HepG2 (cell line): ENCODE results near the gene ACOT2. TPM values are rescaled to one million over a fixed set of nuclear protein-coding genes. Genes with fewer than 3 reads are reported as not detected.

Experiments
- ATAC-seq: fragments of 200-7000 bp; cut with Tn5 transposase; 3 replicates; pipeline ENCODE4 v1.9.1; 2020; ENCODE audit warnings: mild to moderate bottlenecking, moderate library complexity
- BruUV-seq: library from RNA; stranded (reverse); fragments of 400-500 nt; replicated peaks from 2 replicates; lab custom pipeline; 2021; lab: Mats Ljungman, UMichigan
- CTCF ChIA-PET: fragments of 300-600 bp; formaldehyde crosslinking; extraction: SDS; loops from one replicate; lab custom pipeline; 2021; ENCODE audit warnings: low total read pairs, inconsistent platforms, low intra/inter-chr PET ratio; lab: Yijun Ruan, JAX
- POLR2A ChIA-PET: fragments of 350-600 bp; sonication (Branson Sonifier 250); formaldehyde crosslinking; loops from one replicate; lab custom pipeline; 2020; ENCODE audit warnings: antibody characterized with exemption, inconsistent platforms; lab: Yijun Ruan, JAX
- DNase-seq: peaks from one replicate; pipeline ENCODE4 v3.0.0-alpha.2; 2015; ENCODE audit warnings: low spot score
- FAIRE-seq: peaks from 3 replicates; lab custom pipeline; 2011; peaks lifted over from hg19 to GRCh38; lab: Jason Lieb, UNC
- H2AFZ ChIP-seq: one replicate; pipeline ENCODE4 v1.6.1; 2011; ENCODE audit warnings: low read length, inconsistent platforms
- H3K27ac ChIP-seq: fragments of 300-600 bp; 3 replicates; pipeline ENCODE4 v1.8.0; 2011; ENCODE audit warnings: mixed run types, mild to moderate bottlenecking, mixed read lengths, low read length, inconsistent platforms; ENCODE audit not compliant: insufficient read depth; ENCODE audit errors: extremely low read length
- H3K27me3 ChIP-seq, 2 experiments: fragments of 200-600 bp in 1 of 2; 2 replicates in 1 of 2; 3 replicates in 1 of 2; pipeline versions ENCODE4 v1.6.0 to v1.8.0; 2011; ENCODE audit warnings: low read length in 2 of 2, mild to moderate bottlenecking in 2 of 2, moderate library complexity in 2 of 2, inconsistent platforms in 1 of 2; ENCODE audit not compliant: insufficient read depth in 2 of 2, control insufficient read depth in 1 of 2
- H3K36me3 ChIP-seq, 2 experiments: fragments of 200-600 bp in 1 of 2; replicated peaks in 1 of 2; 2 replicates in 1 of 2; 3 replicates in 1 of 2; pipeline versions ENCODE4 v1.5.1 to v1.8.0; 2011; ENCODE audit warnings: low read length in 2 of 2, inconsistent platforms in 1 of 2; ENCODE audit not compliant: insufficient read depth in 2 of 2, control insufficient read depth in 1 of 2
- H3K4me1 ChIP-seq: 2 replicates; pipeline ENCODE4 v1.5.1; 2012; ENCODE audit warnings: low read length, inconsistent platforms; ENCODE audit not compliant: insufficient read depth
- H3K4me2 ChIP-seq: 2 replicates; pipeline ENCODE4 v1.6.0; 2011; ENCODE audit warnings: low read depth, low read length, inconsistent platforms
- H3K4me3 ChIP-seq, 3 experiments: fragments of 200-600 bp in 1 of 3; sonication (generic), shearing (Covaris generic) in 1 of 3; replicated peaks in 1 of 3; 2 replicates each; pipeline ENCODE4 v1.5.1; 2011 to 2016; ENCODE audit warnings: low read length in 3 of 3, inconsistent platforms in 2 of 3, low read depth in 2 of 3, mild to moderate bottlenecking in 2 of 3, control low read depth in 1 of 3, mixed read lengths in 1 of 3; ENCODE audit not compliant: insufficient read depth in 1 of 3
- H3K79me2 ChIP-seq: one replicate; pipeline ENCODE4 v1.6.1; 2011; ENCODE audit warnings: low read length, inconsistent platforms; ENCODE audit not compliant: insufficient read depth
- H3K9ac ChIP-seq: 2 replicates; pipeline ENCODE4 v1.6.0; 2011; ENCODE audit warnings: mild to moderate bottlenecking, low read depth, low read length, inconsistent platforms; ENCODE audit not compliant: insufficient read depth
- H3K9me3 ChIP-seq: 2 replicates; pipeline ENCODE4 v1.5.1; 2012; ENCODE audit warnings: mild to moderate bottlenecking, low read length
- H4K20me1 ChIP-seq: 2 replicates; pipeline ENCODE4 v1.6.0; 2011; ENCODE audit warnings: inconsistent platforms, mild to moderate bottlenecking, low read length, moderate library complexity; ENCODE audit not compliant: insufficient read depth
- ESRRA ChIP-seq: sonication (generic); formaldehyde crosslinking; IDR thresholded peaks from 2 replicates; pipeline ENCODE4 v1.5.1; 2020; ENCODE audit warnings: mild to moderate bottlenecking, low read depth, missing genetic modification reagents
- MTERF4 ChIP-seq: sonication (generic); formaldehyde crosslinking; IDR thresholded peaks from 2 replicates; pipeline ENCODE4 v1.8.0; 2023; ENCODE audit warnings: mild to moderate bottlenecking, missing genetic modification reagents
- ZFP36 ChIP-seq: fragments of 150-350 bp; IDR thresholded peaks from 2 replicates; pipeline ENCODE4 v1.6.1; 2018; ENCODE audit warnings: borderline replicate concordance, low read length, low read depth; ENCODE audit not compliant: partially characterized antibody
- ZMAT3 ChIP-seq: sonication (generic); formaldehyde crosslinking; conservative IDR thresholded peaks from 2 replicates; pipeline ENCODE4 v1.7.0; 2021; ENCODE audit warnings: missing genetic modification reagents
- ZNF276 ChIP-seq: sonication (generic); formaldehyde crosslinking; IDR thresholded peaks from 2 replicates; pipeline ENCODE4 v1.4.0; 2020; ENCODE audit warnings: mild to moderate bottlenecking, low read depth, missing genetic modification reagents
- ZNF580 ChIP-seq: IDR thresholded peaks from 2 replicates; pipeline ENCODE4 v1.6.1; 2016; ENCODE audit warnings: low read depth, borderline replicate concordance
- WGBS: methylation state at CpG from one replicate; pipeline ENCODE4 v1.1.6; 2017; ENCODE audit warnings: low lambda C conversion rate; 5-methylcytosine and 5-hydroxymethylcytosine counted together
- in situ Hi-C: cut with HindIII; loops from 2 replicates; pipeline ENCODE4 v1.10.0; 2017; ENCODE audit warnings: low pct_unique_long_range_greater_than_20kb; ENCODE audit not compliant: extremely low pct_ligation_motif_present
- intact Hi-C: fragments of 100-400 bp; cut with micrococcal nuclease; formaldehyde crosslinking; loops from one replicate; pipeline ENCODE4 v1.10.0; 2022; ENCODE audit not compliant: unreplicated experiment
- polyA plus RNA-seq, 8 experiments: library from polyadenylated mRNA; depleted of rRNA in 3 of 8; stranded (reverse) in 7 of 8; unstranded in 1 of 8; fragments of >200 nt; fragmentation: Illumina TruSeq in 4 of 8; extraction: Trizol in 4 of 8; gene quantifications; 2 replicates each; pipeline versions ENCODE4 v1.2.1 to v1.2.3, GENCODE V29; 2011 to 2016; ENCODE audit warnings: low read depth in 4 of 8, missing spikeins in 1 of 8, mixed read lengths in 1 of 8; ENCODE audit not compliant: insufficient read depth in 1 of 8
- total RNA-seq, 5 experiments: library from RNA; depleted of rRNA; stranded (reverse); fragments of >200 nt; fragmentation: Illumina TruSeq; extraction: Trizol; gene quantifications; 2 replicates each; pipeline ENCODE4 v1.2.3, GENCODE V29; 2016; ENCODE audit warnings: low read depth in 1 of 5

Gene ACOT2
- total and polyA plus RNA-seq, 2 of the 13 experiments (the other 11 are each of a cell fraction or from before 2014, with no cell fraction given): 60.0 to 110 TPM

GRCh38 chr14:73599499-73599898 is 30.5 kb downstream of the ACOT2 start (continued):
- TF ChIP-seq ZNF276 (no peak), ZMAT3 (no peak), ZFP36 (no peak)

DNA sequence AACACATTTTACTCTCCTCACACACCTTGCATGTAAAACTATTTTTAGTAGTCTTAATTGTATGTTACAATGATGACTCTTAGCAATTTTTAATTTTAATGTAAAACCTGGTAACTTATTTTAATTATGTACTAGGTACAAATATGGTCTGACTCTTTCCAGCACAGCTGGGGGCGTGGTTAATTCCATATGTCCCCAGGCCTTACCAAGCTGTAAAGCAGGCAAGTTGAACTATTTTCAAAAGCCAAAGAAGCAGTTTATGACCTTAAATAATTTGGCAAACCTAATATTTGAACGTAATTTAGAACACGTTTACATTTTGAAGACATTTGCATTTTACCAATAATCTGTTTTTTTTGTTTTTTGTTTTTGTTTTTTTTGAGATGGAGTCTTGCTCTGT is 34.0 kb downstream of the ACOT2 start:
- no peaks in the 10 kb centered on the region for H4K20me1 ChIP-seq
- no peak for TF ChIP-seq ZNF580
- no peak for TF ChIP-seq ESRRA (CRISPR knock-in tag)
- no peak for TF ChIP-seq MTERF4 (CRISPR knock-in tag)
- POLR2A ChIA-PET: no interaction called here
- H3K4me2 ChIP-seq: no peak overlapping the region
- ATAC-seq: no peak
- no peak for FAIRE-seq
- H3K9ac ChIP-seq: no peak overlapping the region
- H3K4me3 ChIP-seq: no peak overlapping the region
- intact Hi-C loops (no loop called here), in situ Hi-C loops (no loop called here)
- CTCF ChIA-PET: no interaction called here
- no peaks in the 10 kb centered on the region for H3K9me3 ChIP-seq
- no peaks in the 10 kb centered on the region; a peak in 1 of 5 replicates for H3K27me3 ChIP-seq
- H3K79me2 ChIP-seq: no peaks in the 10 kb centered on the region
- no peak for DNase-seq
- no peaks in the 10 kb centered on the region for H3K36me3 ChIP-seq
- H2AFZ ChIP-seq: no peak overlapping the region
- peaks cover 27% of the 10 kb centered on the region; the same call in 1 of the 2 replicates for H3K4me1 ChIP-seq
- WGBS: 14% methylated on average over 3 of the region's 3 CpGs
- no peak overlapping the region for H3K27ac ChIP-seq
- no TSS peak for BruUV-seq
